Mucosa of rectum (tissue), 2 donors: ENCODE results near the gene TNFSF18.

Experiments
- H3K27ac ChIP-seq, 2 donors: one replicate each; pipeline ENCODE4 v1.7.0; 2013; ENCODE audit warnings: inconsistent platforms in 2 of 2, low read depth in 2 of 2, low read length in 2 of 2
- H3K27me3 ChIP-seq, 2 donors: one replicate each; pipeline ENCODE4 v1.7.0; 2013; ENCODE audit warnings: low read length in 2 of 2; ENCODE audit not compliant: control insufficient read depth in 2 of 2, insufficient read depth in 2 of 2
- H3K36me3 ChIP-seq, 2 donors: one replicate each; pipeline ENCODE4 v1.7.0; 2013; ENCODE audit warnings: low read length in 2 of 2; ENCODE audit not compliant: control insufficient read depth in 2 of 2, insufficient read depth in 2 of 2
- H3K4me1 ChIP-seq, 2 donors: one replicate each; pipeline ENCODE4 v1.7.0; 2013; ENCODE audit warnings: low read length in 2 of 2, mild to moderate bottlenecking in 1 of 2; ENCODE audit not compliant: control insufficient read depth in 2 of 2, insufficient read depth in 2 of 2
- H3K4me3 ChIP-seq, 2 donors: one replicate each; pipeline ENCODE4 v1.7.0; 2013; ENCODE audit warnings: low read length in 2 of 2
- H3K9ac ChIP-seq, 2 donors: one replicate each; pipeline ENCODE4 v1.7.0; 2013; ENCODE audit warnings: low read length in 2 of 2, low read depth in 1 of 2, mild to moderate bottlenecking in 1 of 2
- H3K9me3 ChIP-seq, 2 donors: one replicate each; pipeline ENCODE4 v1.7.0; 2013; ENCODE audit warnings: low read length in 2 of 2; ENCODE audit not compliant: control insufficient read depth in 2 of 2
- donor health status: healthy.
- donor health status: Normal muscosa, but diverticular disease.

The TNFSF18 gene

DNA sequence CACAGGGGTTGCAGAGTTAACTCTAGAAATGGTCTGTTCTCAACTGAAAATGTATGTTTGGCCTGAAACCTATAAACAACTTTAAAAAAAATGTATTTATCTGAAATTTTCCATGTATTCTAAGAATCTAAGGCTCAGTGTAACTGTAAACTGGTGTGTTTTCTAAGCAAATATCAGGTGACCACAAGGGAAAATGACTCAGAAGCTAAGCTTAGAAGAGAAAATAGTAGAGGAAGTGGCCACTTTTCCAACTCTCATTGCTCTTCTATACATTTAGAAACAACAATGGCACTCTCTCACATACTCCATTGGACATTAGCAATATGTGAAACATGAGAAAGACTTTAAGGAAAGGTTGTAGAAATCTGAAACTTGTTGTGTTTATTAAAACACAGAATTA, 7.5 kb downstream of the TNFSF18 start:
- no peak overlapping the region for H3K27ac ChIP-seq
- H3K27me3 ChIP-seq: no peaks in the 10 kb centered on the region
- H3K4me3 ChIP-seq: no peak overlapping the region
- no peaks in the 10 kb centered on the region for H3K36me3 ChIP-seq
- H3K9ac ChIP-seq: no peak overlapping the region
- H3K9me3 ChIP-seq: no peaks in the 10 kb centered on the region
- H3K4me1 ChIP-seq: no peaks in the 10 kb centered on the region

DNA sequence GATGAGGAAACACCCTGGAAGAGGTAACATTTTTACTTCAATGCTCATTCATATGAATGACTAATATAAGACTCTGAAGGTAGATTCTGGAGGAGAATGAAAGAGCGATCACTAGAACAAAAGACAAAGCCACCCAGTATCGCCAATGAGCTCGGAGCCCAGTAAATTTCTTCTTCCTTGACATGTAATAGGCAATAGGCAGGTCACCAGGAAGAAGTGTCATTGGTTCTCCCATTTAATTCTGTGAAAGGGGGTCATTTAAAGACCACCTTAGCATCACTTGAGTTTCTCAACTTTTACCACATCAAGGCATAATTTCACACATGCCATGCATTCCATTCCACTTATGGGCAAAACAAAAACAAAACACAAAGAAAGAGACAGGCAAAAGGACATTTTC, 7.9 kb downstream of the TNFSF18 start:
- Histone ChIP-seq H3K27ac (no peak overlapping the region), H3K4me1 (no peaks in the 10 kb centered on the region), H3K27me3 (no peaks in the 10 kb centered on the region), H3K9me3 (no peaks in the 10 kb centered on the region), H3K36me3 (no peaks in the 10 kb centered on the region), H3K9ac (no peak overlapping the region), H3K4me3 (no peak overlapping the region)

DNA sequence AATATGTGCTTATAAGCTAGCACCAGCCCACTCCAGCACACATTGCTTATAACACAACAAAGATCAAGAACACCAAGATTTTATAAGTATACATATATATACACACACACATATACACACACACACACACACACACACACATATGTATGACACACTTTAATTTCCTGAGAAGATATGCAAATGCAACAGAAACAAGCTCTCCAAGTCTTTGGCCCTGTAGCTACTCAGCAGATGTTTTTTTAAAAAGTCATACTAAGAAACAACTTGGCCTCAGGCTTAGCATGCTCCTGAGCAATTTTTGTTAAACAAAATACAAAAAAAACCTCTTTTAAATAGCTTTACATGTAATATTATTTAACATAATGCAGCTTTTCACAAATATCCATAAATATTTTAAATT, 11.1 kb downstream of the TNFSF18 start:
- Histone ChIP-seq H3K9ac (no peak overlapping the region), H3K4me3 (no peak overlapping the region), H3K27me3 (no peaks in the 10 kb centered on the region), H3K27ac (no peak overlapping the region), H3K9me3 (no peaks in the 10 kb centered on the region), H3K4me1 (no peaks in the 10 kb centered on the region), H3K36me3 (no peaks in the 10 kb centered on the region)

DNA sequence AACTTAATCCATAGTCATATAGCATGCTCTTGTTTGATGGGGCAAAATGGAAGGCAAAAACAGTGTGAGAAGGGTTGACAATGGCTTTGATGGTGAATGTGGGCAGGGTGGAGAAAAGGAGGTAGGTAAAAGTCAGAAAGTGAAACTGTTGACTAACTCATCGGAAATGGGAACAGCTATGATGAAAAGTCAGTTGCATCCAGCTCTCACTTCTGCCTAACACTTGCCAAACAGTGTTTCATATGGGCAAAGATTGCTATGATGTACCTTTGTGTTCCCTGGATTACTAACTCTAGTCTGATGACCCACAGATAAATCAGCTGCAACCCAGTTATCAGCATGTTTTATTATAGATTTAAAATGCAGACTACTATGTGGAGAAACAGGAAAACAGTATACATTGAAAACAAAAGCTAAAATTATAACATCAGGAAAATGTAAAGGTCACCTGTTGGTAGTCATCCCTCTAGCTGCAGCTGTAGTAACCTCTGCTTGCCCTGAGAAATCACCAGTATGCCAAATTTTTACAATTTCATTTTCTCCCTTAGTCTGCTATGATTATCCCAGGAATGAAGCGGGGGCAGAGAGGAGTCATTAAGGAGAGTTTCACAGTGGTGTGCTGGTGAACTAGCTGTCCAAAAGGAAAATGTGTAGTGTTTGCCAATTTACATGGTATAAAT, 11.7 kb downstream of the TNFSF18 start:
- no peak overlapping the region for H3K9ac ChIP-seq
- H3K27me3 ChIP-seq: no peaks in the 10 kb centered on the region
- H3K9me3 ChIP-seq: no peaks in the 10 kb centered on the region
- H3K4me3 ChIP-seq: no peak overlapping the region
- no peaks in the 10 kb centered on the region for H3K36me3 ChIP-seq
- H3K4me1 ChIP-seq: no peaks in the 10 kb centered on the region
- H3K27ac ChIP-seq: no peak overlapping the region

GRCh38 chr1:173024543-173024942, 26.2 kb downstream of the TNFSF18 start:
- no peaks in the 10 kb centered on the region for H3K9me3 ChIP-seq
- H3K9ac ChIP-seq: no peak overlapping the region
- no peak overlapping the region for H3K4me3 ChIP-seq
- H3K27ac ChIP-seq: no peak overlapping the region
- H3K4me1 ChIP-seq: no peaks in the 10 kb centered on the region
- no peaks in the 10 kb centered on the region for H3K27me3 ChIP-seq
- H3K36me3 ChIP-seq: no peaks in the 10 kb centered on the region

- Histone ChIP-seq H3K36me3 (no peaks in the 10 kb centered on the region), H3K27me3 (no peaks in the 10 kb centered on the region), H3K27ac (no peak overlapping the region), H3K9ac (no peak overlapping the region), H3K9me3 (no peaks in the 10 kb centered on the region), H3K4me3 (no peak overlapping the region), H3K4me1 (no peaks in the 10 kb centered on the region)
Measured at GRCh38 chr1:173023343-173023742, 27.4 kb downstream of the TNFSF18 start.

DNA sequence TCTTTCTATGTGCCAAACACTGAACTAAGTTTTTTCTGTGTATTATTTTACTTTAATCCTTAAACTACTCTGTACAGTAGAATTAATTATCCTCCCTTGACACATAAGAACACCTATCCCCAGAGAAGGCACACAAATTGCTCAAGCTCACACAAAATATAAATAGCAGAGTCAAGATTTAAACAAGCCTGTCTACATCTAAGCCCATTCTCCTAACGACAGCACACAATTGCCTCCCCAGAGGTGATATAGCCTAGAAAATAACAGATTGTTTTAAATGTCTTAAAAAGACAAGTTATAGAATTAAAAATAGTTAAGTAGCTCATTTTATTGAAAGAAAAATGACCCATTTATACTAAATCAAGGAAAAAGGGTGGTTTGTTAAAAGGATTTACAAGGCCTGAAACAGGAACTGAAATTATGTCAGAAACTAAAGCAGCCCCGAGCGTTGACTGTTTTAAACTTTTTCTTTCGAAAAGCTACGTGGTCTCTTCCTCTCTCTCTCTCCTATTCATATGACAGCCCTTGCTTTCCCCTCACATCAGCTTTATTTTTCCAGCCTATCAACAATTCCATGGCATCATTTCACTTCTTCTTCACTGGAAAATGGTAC, 30.5 kb downstream of the TNFSF18 start:
- Histone ChIP-seq H3K9me3 (no peaks in the 10 kb centered on the region), H3K27me3 (no peaks in the 10 kb centered on the region), H3K4me1 (no peaks in the 10 kb centered on the region), H3K27ac (no peak overlapping the region), H3K9ac (no peak overlapping the region), H3K36me3 (no peaks in the 10 kb centered on the region), H3K4me3 (no peak overlapping the region)

- H3K9me3 ChIP-seq: no peaks in the 10 kb centered on the region
- H3K9ac ChIP-seq: no peak overlapping the region
- no peaks in the 10 kb centered on the region for H3K27me3 ChIP-seq
- H3K4me3 ChIP-seq: no peak overlapping the region
- no peak overlapping the region for H3K27ac ChIP-seq
- H3K4me1 ChIP-seq: no peaks in the 10 kb centered on the region
- no peaks in the 10 kb centered on the region for H3K36me3 ChIP-seq
Measured at GRCh38 chr1:173017792-173018191, 32.9 kb downstream of the TNFSF18 start.

DNA sequence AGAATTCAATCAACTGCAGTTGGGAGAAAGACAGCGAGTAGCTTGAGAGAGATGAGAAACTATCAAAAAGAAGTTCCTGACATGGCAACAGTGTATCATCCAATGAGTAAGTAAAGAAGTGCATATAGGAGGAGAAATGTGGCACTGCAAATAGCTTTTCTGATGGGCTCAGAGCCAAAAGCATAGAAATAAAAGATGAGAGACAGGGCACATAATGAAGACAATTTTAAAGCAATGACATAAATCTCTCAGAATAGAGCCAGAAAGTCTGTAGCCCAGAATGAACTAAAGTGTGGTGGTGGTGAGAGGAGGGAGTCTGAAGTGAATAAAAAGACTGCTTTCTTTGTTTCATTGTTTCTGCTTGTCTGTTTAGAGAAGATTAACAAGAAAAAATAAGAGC, 34.3 kb downstream of the TNFSF18 start:
- Histone ChIP-seq H3K27ac (no peak overlapping the region), H3K9me3 (no peaks in the 10 kb centered on the region), H3K36me3 (no peaks in the 10 kb centered on the region), H3K4me3 (no peak overlapping the region), H3K27me3 (no peaks in the 10 kb centered on the region), H3K9ac (no peak overlapping the region), H3K4me1 (no peaks in the 10 kb centered on the region)

- no peak overlapping the region for H3K27ac ChIP-seq
- no peak overlapping the region for H3K9ac ChIP-seq
- H3K4me1 ChIP-seq: no peaks in the 10 kb centered on the region
- H3K4me3 ChIP-seq: no peak overlapping the region
- H3K9me3 ChIP-seq: no peaks in the 10 kb centered on the region
- no peaks in the 10 kb centered on the region for H3K27me3 ChIP-seq
- H3K36me3 ChIP-seq: no peaks in the 10 kb centered on the region
Measured at GRCh38 chr1:173015629-173016028, 35.1 kb downstream of the TNFSF18 start.
